DND-41 (cell line): ENCODE measurements around the gene LIMS2.

Source experiments
- CTCF ChIP-seq: IDR thresholded peaks from 2 replicates; pipeline ENCODE4 v1.5.1; 2012; ENCODE audit warnings: borderline replicate concordance, low read length, moderate library complexity, mild to moderate bottlenecking; ENCODE audit not compliant: poor library complexity, severe bottlenecking; ENCODE audit errors: extremely low read depth
- EZH2 ChIP-seq: IDR thresholded peaks from 3 replicates; pipeline ENCODE4 v1.6.1; 2012; ENCODE audit warnings: borderline replicate concordance, low read depth, mild to moderate bottlenecking, moderate library complexity, low read length, inconsistent platforms; ENCODE audit not compliant: severe bottlenecking

GRCh38 chr2:127650785-127651380 is 24.4 kb downstream of the LIMS2 start:
- TF ChIP-seq CTCF, result no peak
- TF ChIP-seq EZH2, result no peak
